GM12875 (cell line): ENCODE results near the gene CRMP1.
"Not testable (repeated sequence)": the region's sequence is repeated elsewhere in the genome, so short reads cannot be mapped to it uniquely, and the experiment has no call there.

Source experiments
- H3K4me3 ChIP-seq: one replicate; pipeline ENCODE4 v1.5.1; 2011; ENCODE audit warnings: low read depth, low read length, control low read depth
- TF ChIP-seq, protein P1 (sequence below): IDR thresholded peaks from 2 replicates; pipeline ENCODE4 v1.5.1; 2011; ENCODE audit warnings: low read depth, mild to moderate bottlenecking, control low read depth, inconsistent platforms, low read length, moderate library complexity, borderline replicate concordance; ENCODE audit not compliant: insufficient read depth

The CRMP1 gene

DNA sequence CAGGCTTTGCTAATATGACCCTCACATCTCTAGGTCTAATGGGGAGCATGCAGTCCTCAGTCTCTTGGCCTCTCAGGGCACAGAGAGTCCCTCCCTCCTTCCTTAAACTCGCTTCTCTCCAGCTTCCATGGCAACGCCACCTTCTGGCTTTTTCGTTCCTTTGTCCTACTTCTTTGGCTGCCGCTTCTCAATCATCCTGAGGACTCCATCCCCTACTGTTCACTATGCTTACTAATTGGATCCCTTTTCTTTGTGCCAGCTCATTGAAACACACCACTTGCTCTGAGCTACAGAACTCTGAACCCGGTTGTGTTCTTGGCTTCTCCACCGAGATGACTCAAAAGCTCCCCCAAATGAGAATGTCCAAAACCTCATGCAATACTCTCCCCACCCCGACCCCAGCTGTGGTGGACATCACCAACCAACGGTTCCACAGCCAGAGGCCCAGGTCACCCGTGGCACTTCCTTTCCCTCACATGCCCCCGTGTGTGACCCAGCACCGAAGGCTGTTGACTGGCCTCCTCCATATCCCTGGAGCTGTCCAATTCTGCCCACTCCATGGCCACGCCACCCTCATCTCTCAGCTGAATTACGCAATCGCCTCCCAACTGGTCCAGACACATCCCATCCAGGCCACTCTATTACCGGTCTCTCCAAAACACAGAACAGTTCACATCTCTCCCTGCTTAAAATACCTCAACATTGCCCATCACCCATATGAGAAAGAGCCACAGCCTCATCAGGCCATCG lies 34.7 kb downstream of the CRMP1 start:
- TF ChIP-seq, protein P1, sequence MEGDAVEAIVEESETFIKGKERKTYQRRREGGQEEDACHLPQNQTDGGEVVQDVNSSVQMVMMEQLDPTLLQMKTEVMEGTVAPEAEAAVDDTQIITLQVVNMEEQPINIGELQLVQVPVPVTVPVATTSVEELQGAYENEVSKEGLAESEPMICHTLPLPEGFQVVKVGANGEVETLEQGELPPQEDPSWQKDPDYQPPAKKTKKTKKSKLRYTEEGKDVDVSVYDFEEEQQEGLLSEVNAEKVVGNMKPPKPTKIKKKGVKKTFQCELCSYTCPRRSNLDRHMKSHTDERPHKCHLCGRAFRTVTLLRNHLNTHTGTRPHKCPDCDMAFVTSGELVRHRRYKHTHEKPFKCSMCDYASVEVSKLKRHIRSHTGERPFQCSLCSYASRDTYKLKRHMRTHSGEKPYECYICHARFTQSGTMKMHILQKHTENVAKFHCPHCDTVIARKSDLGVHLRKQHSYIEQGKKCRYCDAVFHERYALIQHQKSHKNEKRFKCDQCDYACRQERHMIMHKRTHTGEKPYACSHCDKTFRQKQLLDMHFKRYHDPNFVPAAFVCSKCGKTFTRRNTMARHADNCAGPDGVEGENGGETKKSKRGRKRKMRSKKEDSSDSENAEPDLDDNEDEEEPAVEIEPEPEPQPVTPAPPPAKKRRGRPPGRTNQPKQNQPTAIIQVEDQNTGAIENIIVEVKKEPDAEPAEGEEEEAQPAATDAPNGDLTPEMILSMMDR, result no peak
- H3K4me3 ChIP-seq, result no peak overlapping the region

DNA sequence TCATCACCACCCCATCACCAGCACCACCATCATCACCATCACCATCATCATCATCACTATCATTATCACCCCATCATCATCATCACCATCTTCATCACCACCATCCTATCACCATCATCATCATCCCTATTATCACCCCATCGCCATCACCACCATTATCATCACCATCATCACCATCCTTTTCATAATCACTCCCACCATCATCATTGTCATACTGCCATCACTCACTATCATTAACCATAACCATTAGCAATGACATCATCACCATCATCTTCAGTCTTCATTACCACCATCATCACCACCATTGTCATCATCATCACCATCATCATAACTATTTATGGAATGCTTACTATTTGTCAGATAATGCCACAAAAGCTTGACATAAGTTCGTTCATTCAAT lies 35.7 kb downstream of the CRMP1 start:
- H3K4me3 ChIP-seq, result no peak overlapping the region
- TF ChIP-seq, protein P1, result no peak

DNA sequence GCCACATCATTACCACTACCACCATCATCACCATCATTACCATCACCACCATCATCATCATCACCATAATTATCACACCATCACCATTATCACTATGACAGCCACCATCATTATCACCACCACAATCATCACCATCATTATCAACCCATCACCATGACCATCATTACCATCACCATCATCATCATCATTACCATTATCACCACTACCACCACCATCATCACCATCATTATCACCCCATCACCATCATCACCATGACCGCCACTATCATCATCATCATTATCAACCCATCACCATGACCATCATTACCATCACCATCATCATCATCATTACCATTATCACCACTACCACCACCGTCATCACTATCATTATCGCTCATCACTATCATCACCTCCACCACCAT lies 36.5 kb downstream of the CRMP1 start:
- H3K4me3 ChIP-seq, result not testable (repeated sequence)

DNA sequence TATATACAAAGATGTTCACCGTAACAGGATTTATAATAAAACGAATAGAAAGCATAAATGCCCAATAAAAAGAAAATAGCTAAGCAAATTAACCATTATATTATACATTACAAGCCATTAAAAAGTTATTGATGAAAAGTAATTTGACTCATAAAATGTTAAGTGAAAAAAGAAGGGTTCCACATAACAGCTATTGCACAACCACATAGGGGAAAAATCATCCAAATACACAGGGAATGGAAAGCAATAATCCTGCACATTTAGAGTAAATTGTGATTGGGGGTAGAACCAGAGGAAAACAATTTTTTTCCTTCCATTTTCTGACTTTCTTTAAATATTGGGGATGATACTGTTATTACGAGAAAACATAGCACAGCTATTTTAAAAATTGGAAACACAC lies 38.0 kb downstream of the CRMP1 start:
- H3K4me3 ChIP-seq, result no peak overlapping the region
- TF ChIP-seq, protein P1, result no peak

DNA sequence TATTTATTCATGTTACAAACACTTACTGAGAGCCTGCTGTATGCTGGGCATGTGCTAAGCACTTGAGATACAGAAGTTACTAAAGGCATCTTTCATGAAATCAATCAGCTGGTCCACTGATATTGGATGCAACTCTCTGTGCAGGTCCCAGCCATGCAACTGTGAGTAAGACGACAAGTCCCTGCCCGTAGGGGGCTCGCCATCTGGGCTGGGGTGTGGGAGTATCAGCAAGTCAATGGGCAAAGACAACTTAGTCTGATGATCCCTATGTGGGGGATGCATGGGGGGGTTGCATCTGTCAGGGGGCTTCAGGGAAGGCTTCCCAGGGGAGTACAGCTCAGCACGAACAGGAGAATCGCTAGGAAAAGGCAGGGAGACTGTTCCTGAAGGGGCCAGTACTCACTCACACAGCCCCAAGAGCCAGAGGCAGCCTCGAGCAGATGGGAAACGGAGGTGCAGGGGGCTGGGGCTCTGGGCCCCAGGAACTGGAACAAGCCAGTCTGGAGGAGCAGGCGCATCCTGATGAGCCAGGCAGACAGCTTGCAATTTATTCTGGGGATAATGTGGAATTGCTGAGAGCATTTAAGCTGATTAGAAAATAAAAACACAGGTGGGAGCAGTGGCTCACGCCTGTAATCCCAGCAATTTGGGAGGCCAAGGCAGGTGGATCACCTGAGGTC lies 40.2 kb downstream of the CRMP1 start:
- TF ChIP-seq, protein P1, result no peak
- no peak overlapping the region for H3K4me3 ChIP-seq

DNA sequence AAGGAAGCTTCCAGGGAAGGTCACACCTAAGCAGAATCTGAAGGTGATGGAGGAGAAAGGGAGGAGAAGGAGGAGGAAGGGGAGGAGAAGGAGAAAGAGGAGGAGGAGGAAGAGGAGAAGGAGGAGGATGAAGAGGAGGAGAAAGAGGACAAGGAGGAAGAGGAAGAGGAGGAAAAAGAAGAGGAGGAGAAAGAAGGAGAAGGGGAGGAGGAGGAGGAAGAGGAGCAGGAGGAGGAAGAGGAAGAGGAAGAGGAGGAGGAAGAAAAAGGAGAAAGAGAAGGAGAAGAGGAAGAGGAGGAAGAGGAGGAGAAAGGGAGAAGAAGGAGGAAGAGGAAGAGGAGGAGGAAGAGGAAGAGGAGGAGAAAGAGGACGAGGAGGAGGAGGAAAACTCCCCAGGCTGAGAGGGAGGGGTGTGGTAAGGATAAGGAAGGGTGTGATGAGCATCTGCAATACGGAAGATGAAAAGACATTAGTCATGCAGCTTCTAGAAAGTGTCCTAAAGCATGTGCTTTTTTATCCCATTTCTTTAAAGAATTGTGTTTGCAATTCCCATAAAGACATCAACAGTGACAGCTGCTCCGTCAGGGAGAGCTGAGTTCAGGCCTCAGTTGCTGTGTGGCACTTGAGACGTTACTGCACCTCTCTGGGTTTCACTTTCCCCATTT lies 41.1 kb downstream of the CRMP1 start:
- H3K4me3 ChIP-seq, result no peak overlapping the region
- TF ChIP-seq, protein P1, result no peak

DNA sequence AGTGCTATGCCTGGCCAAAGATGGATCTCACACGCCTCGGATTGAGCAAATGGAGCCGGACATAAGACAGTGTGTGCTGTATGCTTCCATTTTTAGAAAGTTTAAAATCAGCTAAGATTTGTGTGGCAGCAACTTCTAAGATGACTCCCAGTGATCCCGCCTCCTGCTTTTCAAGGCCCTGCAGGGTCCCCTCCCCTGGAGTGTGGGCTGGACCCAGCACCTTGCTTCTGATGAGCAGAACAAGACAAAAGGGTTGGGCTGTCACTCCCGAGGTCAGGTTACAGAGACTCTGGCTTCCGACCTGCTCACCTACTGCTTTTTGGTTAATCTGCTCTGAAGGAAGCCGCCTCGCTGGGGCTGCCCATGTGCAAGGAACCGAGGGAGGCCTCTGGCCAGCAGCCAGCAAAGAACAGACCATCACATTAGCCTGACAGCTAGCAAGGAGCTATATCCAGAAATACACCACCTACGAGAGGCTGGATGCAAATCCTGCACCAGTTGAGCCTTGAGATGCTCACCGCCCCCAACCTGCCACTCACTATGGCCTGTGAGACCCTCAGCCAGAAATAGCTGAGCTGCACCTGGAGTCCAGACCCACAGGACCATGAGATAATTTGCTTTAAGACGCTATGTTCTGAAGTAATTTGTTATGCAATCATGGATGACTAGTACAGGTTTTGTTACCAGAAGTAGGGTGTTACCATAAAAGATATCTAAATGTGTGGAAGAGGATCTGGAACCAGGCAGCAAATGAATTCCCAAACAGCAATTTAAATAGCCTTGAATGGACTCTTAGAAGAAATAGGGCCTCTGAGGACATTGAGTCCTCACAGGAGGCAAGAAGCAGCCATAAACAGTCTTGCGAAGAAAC lies 47.6 kb downstream of the CRMP1 start:
- no peak overlapping the region for H3K4me3 ChIP-seq
- TF ChIP-seq, protein P1, result no peak
